ENCODE results near the gene RABGGTA.

- TF ChIP-seq, protein P1, sequence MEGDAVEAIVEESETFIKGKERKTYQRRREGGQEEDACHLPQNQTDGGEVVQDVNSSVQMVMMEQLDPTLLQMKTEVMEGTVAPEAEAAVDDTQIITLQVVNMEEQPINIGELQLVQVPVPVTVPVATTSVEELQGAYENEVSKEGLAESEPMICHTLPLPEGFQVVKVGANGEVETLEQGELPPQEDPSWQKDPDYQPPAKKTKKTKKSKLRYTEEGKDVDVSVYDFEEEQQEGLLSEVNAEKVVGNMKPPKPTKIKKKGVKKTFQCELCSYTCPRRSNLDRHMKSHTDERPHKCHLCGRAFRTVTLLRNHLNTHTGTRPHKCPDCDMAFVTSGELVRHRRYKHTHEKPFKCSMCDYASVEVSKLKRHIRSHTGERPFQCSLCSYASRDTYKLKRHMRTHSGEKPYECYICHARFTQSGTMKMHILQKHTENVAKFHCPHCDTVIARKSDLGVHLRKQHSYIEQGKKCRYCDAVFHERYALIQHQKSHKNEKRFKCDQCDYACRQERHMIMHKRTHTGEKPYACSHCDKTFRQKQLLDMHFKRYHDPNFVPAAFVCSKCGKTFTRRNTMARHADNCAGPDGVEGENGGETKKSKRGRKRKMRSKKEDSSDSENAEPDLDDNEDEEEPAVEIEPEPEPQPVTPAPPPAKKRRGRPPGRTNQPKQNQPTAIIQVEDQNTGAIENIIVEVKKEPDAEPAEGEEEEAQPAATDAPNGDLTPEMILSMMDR (conservative IDR thresholded peaks at IDR 0.05 in 1 of 2, IDR thresholded peaks at IDR 0.05 in 1 of 2; ENCODE audit: extremely low read depth in 1 of 2, insufficient read depth in 1 of 2, low read depth in 1 of 2, low read length in 2 of 2), result no peak
- no peak for TF ChIP-seq EZH2 (IDR thresholded peaks at IDR 0.05; ENCODE audit: borderline replicate concordance, low read length)
Observed at GRCh38 chr14:24292118-24292807, 20.9 kb upstream of the RABGGTA start.
